Measurements from ENCODE around the gene MAMLD1.

The MAMLD1 gene

GRCh38 chrX:150502979-150503897 lies 140.1 kb downstream of the MAMLD1 start:
- TF ChIP-seq EZH2phosphoT487 (conservative IDR thresholded peaks at IDR 0.05; ENCODE audit: low read length) (no peak), CTCF (IDR thresholded peaks at IDR 0.05; ENCODE audit: insufficient read depth, low read length, poor library complexity, severe bottlenecking) (no peak)
- Histone ChIP-seq H3K9me2 (replicated peaks; ENCODE audit: insufficient read depth, low read length) (no peaks in the 10 kb centered on the region), H3K9me3 (ENCODE audit: insufficient read depth, low read length) (no peaks in the 10 kb centered on the region), H3K27ac (ENCODE audit: low read depth, low read length) (no peak overlapping the region), H3K4me2 (ENCODE audit: low read depth, low read length, poor library complexity, severe bottlenecking) (no peak overlapping the region), H3K4me3 (ENCODE audit: insufficient read depth, low read length, poor library complexity, severe bottlenecking) (no peak overlapping the region), H3K27me3 (ENCODE audit: low read length) (no peaks in the 10 kb centered on the region), H4K20me1 (ENCODE audit: low read depth, low read length) (no peaks in the 10 kb centered on the region), H3K36me3 (ENCODE audit: low read length) (no peaks in the 10 kb centered on the region), H2AFZ (ENCODE audit: low read depth, low read length, severe bottlenecking) (no peak overlapping the region), H3K79me2 (ENCODE audit: insufficient read depth, low read length) (no peaks in the 10 kb centered on the region), H3K9ac (ENCODE audit: low read length) (no peak overlapping the region), H3F3A (ENCODE audit: insufficient read depth) (no peaks in the 10 kb centered on the region)

GRCh38 chrX:150503898-150504219 lies 140.7 kb downstream of the MAMLD1 start:
- no peaks in the 10 kb centered on the region for H3K36me3 ChIP-seq (ENCODE audit: low read length)
- H3K4me3 ChIP-seq (ENCODE audit: insufficient read depth, low read length, poor library complexity, severe bottlenecking): no peak overlapping the region
- no peaks in the 10 kb centered on the region for H3K79me2 ChIP-seq (ENCODE audit: insufficient read depth, low read length)
- no peaks in the 10 kb centered on the region for H3F3A ChIP-seq (ENCODE audit: insufficient read depth)
- no peak overlapping the region for H3K27ac ChIP-seq (ENCODE audit: low read depth, low read length)
- no peaks in the 10 kb centered on the region for H4K20me1 ChIP-seq (ENCODE audit: low read depth, low read length)
- no peaks in the 10 kb centered on the region for H3K9me3 ChIP-seq (ENCODE audit: insufficient read depth, low read length)
- H3K9ac ChIP-seq (ENCODE audit: low read length): no peak overlapping the region
- no peak overlapping the region for H2AFZ ChIP-seq (ENCODE audit: low read depth, low read length, severe bottlenecking)
- H3K27me3 ChIP-seq (ENCODE audit: low read length): no peaks in the 10 kb centered on the region
- no peaks in the 10 kb centered on the region for H3K9me2 ChIP-seq (replicated peaks; ENCODE audit: insufficient read depth, low read length)
- TF ChIP-seq EZH2phosphoT487 (conservative IDR thresholded peaks at IDR 0.05; ENCODE audit: low read length): no peak
- no peak for TF ChIP-seq CTCF (IDR thresholded peaks at IDR 0.05; ENCODE audit: insufficient read depth, low read length, poor library complexity, severe bottlenecking)
- H3K4me2 ChIP-seq (ENCODE audit: low read depth, low read length, poor library complexity, severe bottlenecking): no peak overlapping the region

- Histone ChIP-seq H4K20me1 (ENCODE audit: low read depth, low read length) (no peaks in the 10 kb centered on the region), H3K36me3 (ENCODE audit: low read length) (no peaks in the 10 kb centered on the region), H3K79me2 (ENCODE audit: insufficient read depth, low read length) (no peaks in the 10 kb centered on the region), H3K4me3 (ENCODE audit: insufficient read depth, low read length, poor library complexity, severe bottlenecking) (no peak overlapping the region), H2AFZ (ENCODE audit: low read depth, low read length, severe bottlenecking) (no peak overlapping the region), H3K27me3 (ENCODE audit: low read length) (no peaks in the 10 kb centered on the region), H3K9ac (ENCODE audit: low read length) (no peak overlapping the region), H3K9me3 (ENCODE audit: insufficient read depth, low read length) (no peaks in the 10 kb centered on the region), H3K27ac (ENCODE audit: low read depth, low read length) (no peak overlapping the region), H3K9me2 (replicated peaks; ENCODE audit: insufficient read depth, low read length) (no peaks in the 10 kb centered on the region), H3K4me2 (ENCODE audit: low read depth, low read length, poor library complexity, severe bottlenecking) (no peak overlapping the region), H3F3A (ENCODE audit: insufficient read depth) (no peaks in the 10 kb centered on the region)
- no peak for TF ChIP-seq EZH2phosphoT487 (conservative IDR thresholded peaks at IDR 0.05; ENCODE audit: low read length)
These were observed 141.5 kb downstream of the MAMLD1 start for GRCh38 chrX:150504397-150505182.

Measured in SU-DHL-6 (cell line).